T-helper 17 cell (primary cell): ENCODE data around the gene NFYC. TPM values are rescaled to one million over a fixed set of nuclear protein-coding genes. Genes with fewer than 3 reads are reported as not detected.

Experiments used
- ATAC-seq: fragments of 150-1000 bp; cut with Tn5 transposase; 2 replicates; pipeline ENCODE4 v1.10.0; 2021; ENCODE audit warnings: mild to moderate bottlenecking, moderate library complexity
- DNase-seq, 3 donors: peaks; one replicate each; pipeline versions ENCODE4 v3.0.0 to v3.0.0-alpha.2; 2020 to 2021
- H3K9me3 ChIP-seq: one replicate; pipeline ENCODE4 v1.7.0; 2013; ENCODE audit warnings: low read length, mild to moderate bottlenecking; ENCODE audit not compliant: control insufficient read depth, poor library complexity, severe bottlenecking
- H3K27ac Mint-ChIP-seq: one replicate; pipeline ENCODE4 v1.8.0; 2022; ENCODE audit warnings: mild to moderate bottlenecking, moderate library complexity, mixed read lengths
- H3K27me3 Mint-ChIP-seq: one replicate; pipeline ENCODE4 v1.8.0; 2022; ENCODE audit warnings: mixed read lengths
- H3K36me3 Mint-ChIP-seq: one replicate; pipeline ENCODE4 v1.8.0; 2022; ENCODE audit warnings: low read depth, mixed read lengths
- H3K4me1 Mint-ChIP-seq: one replicate; pipeline ENCODE4 v1.8.0; 2022; ENCODE audit warnings: mild to moderate bottlenecking, mixed read lengths
- H3K4me3 Mint-ChIP-seq: one replicate; pipeline ENCODE4 v1.8.0; 2022; ENCODE audit warnings: mild to moderate bottlenecking, moderate library complexity, mixed read lengths
- total RNA-seq, 4 donors: library from RNA in 2 of 4; stranded (reverse) in 2 of 4; gene quantifications; one replicate each; pipeline ENCODE4 v1.2.3 and lab custom pipeline; 2022 to 2026

NFYC gene
- total RNA-seq, 2 donors from 2014 or later = 42.3 to 45.7 TPM

- Mint-ChIP-seq H3K4me3 (peak overlapping the region; percentile 82), H3K27me3 (no peaks in the 10 kb centered on the region), H3K4me1 (peaks cover 17% of the 10 kb centered on the region), H3K36me3 (no peaks in the 10 kb centered on the region), H3K27ac (peak overlapping the region; percentile 74)
- no peaks in the 10 kb centered on the region for H3K9me3 ChIP-seq
- DNase-seq (peak; percentile 78 to 89 (median 87)), ATAC-seq (peak; percentile 95)
Observed at GRCh38 chr1:40802078-40802741, 110.7 kb downstream of the NFYC start.

GRCh38 chr1:40802742-40803113 is 111.2 kb downstream of the NFYC start:
- Mint-ChIP-seq H3K4me3 (peak overlapping the region; percentile 74), H3K27me3 (no peaks in the 10 kb centered on the region), H3K4me1 (peaks cover 16% of the 10 kb centered on the region), H3K27ac (peak overlapping the region; percentile 74), H3K36me3 (no peaks in the 10 kb centered on the region)
- peak; percentile 11 for ATAC-seq
- no peak for DNase-seq
- no peaks in the 10 kb centered on the region for H3K9me3 ChIP-seq

- ATAC-seq (no peak), DNase-seq (no peak)
- peaks cover 16% of the 10 kb centered on the region for H3K4me1 Mint-ChIP-seq
- no peaks in the 10 kb centered on the region for H3K9me3 ChIP-seq
- H3K27ac Mint-ChIP-seq = peak overlapping the region; percentile 74
- no peaks in the 10 kb centered on the region for H3K27me3 Mint-ChIP-seq
- H3K4me3 Mint-ChIP-seq = no peak overlapping the region
- no peaks in the 10 kb centered on the region for H3K36me3 Mint-ChIP-seq
Observed at GRCh38 chr1:40803447-40803846, 111.9 kb downstream of the NFYC start.

- no peaks in the 10 kb centered on the region for H3K36me3 Mint-ChIP-seq
- H3K27me3 Mint-ChIP-seq = no peaks in the 10 kb centered on the region
- DNase-seq = no peak
- no peak for ATAC-seq
- H3K9me3 ChIP-seq = no peaks in the 10 kb centered on the region
- H3K27ac Mint-ChIP-seq = peak overlapping the region; percentile 74
- H3K4me1 Mint-ChIP-seq = peaks cover 20% of the 10 kb centered on the region
- H3K4me3 Mint-ChIP-seq = no peak overlapping the region
Observed at GRCh38 chr1:40803902-40804301, 112.4 kb downstream of the NFYC start.

GRCh38 chr1:40806240-40806639 is 114.7 kb downstream of the NFYC start:
- ATAC-seq = no peak
- DNase-seq = no peak
- peaks cover 21% of the 10 kb centered on the region for H3K4me1 Mint-ChIP-seq

GRCh38 chr1:40806731-40807695 is 115.5 kb downstream of the NFYC start:
- Mint-ChIP-seq H3K27me3 (no peaks in the 10 kb centered on the region), H3K4me3 (no peak overlapping the region), H3K36me3 (no peaks in the 10 kb centered on the region), H3K27ac (no peak overlapping the region), H3K4me1 (peaks cover 13% of the 10 kb centered on the region)
- no peaks in the 10 kb centered on the region for H3K9me3 ChIP-seq
- DNase-seq = no peak
- no peak for ATAC-seq

More at GRCh38 chr1:40806240-40806639, 114.7 kb downstream of the NFYC start:
- no peak overlapping the region for H3K4me3 Mint-ChIP-seq
- no peaks in the 10 kb centered on the region for H3K27me3 Mint-ChIP-seq
- no peaks in the 10 kb centered on the region for H3K36me3 Mint-ChIP-seq
- no peaks in the 10 kb centered on the region for H3K9me3 ChIP-seq
- no peak overlapping the region for H3K27ac Mint-ChIP-seq

GRCh38 chr1:40808002-40808401 is 116.5 kb downstream of the NFYC start:
- no peaks in the 10 kb centered on the region for H3K9me3 ChIP-seq
- Mint-ChIP-seq H3K4me3 (no peak overlapping the region), H3K36me3 (no peaks in the 10 kb centered on the region), H3K27ac (peak overlapping the region; percentile 87), H3K27me3 (no peaks in the 10 kb centered on the region), H3K4me1 (peaks cover 16% of the 10 kb centered on the region)
- ATAC-seq = no peak
- DNase-seq = no peak

- Mint-ChIP-seq H3K4me3 (no peak overlapping the region), H3K27me3 (no peaks in the 10 kb centered on the region), H3K36me3 (no peaks in the 10 kb centered on the region), H3K4me1 (peaks cover 17% of the 10 kb centered on the region), H3K27ac (peak overlapping the region; percentile 87)
- DNase-seq (no peak), ATAC-seq (no peak)
- H3K9me3 ChIP-seq = no peaks in the 10 kb centered on the region
Observed at GRCh38 chr1:40808444-40808843, 116.9 kb downstream of the NFYC start.

GRCh38 chr1:40808909-40809308 is 117.4 kb downstream of the NFYC start:
- ATAC-seq (no peak), DNase-seq (no peak)
- no peaks in the 10 kb centered on the region for H3K36me3 Mint-ChIP-seq
- H3K4me1 Mint-ChIP-seq = peaks cover 17% of the 10 kb centered on the region
- H3K9me3 ChIP-seq = no peaks in the 10 kb centered on the region
- H3K27me3 Mint-ChIP-seq = no peaks in the 10 kb centered on the region
- H3K4me3 Mint-ChIP-seq = no peak overlapping the region
- peak overlapping the region; percentile 87 for H3K27ac Mint-ChIP-seq

- Mint-ChIP-seq H3K27ac (peak overlapping the region; percentile 87), H3K27me3 (no peaks in the 10 kb centered on the region)
- no peak for ATAC-seq
Observed at GRCh38 chr1:40810927-40811326, 119.4 kb downstream of the NFYC start.

GRCh38 chr1:40815420-40815819 is 123.9 kb downstream of the NFYC start:
- DNase-seq = no peak
- H3K36me3 Mint-ChIP-seq = no peaks in the 10 kb centered on the region
- no peaks in the 10 kb centered on the region for H3K9me3 ChIP-seq
- H3K4me3 Mint-ChIP-seq = no peak overlapping the region
- peaks cover 10% of the 10 kb centered on the region for H3K4me1 Mint-ChIP-seq
- H3K27me3 Mint-ChIP-seq = no peaks in the 10 kb centered on the region
- no peak for ATAC-seq
- no peak overlapping the region for H3K27ac Mint-ChIP-seq

More at GRCh38 chr1:40810927-40811326, 119.4 kb downstream of the NFYC start:
- no peak for DNase-seq
- no peaks in the 10 kb centered on the region for H3K9me3 ChIP-seq
- Mint-ChIP-seq H3K4me3 (no peak overlapping the region), H3K4me1 (peaks cover 17% of the 10 kb centered on the region), H3K36me3 (no peaks in the 10 kb centered on the region)

GRCh38 chr1:40817791-40818263 is 126.3 kb downstream of the NFYC start:
- ATAC-seq = no peak
- Mint-ChIP-seq H3K4me1 (peaks cover 8% of the 10 kb centered on the region), H3K27ac (no peak overlapping the region), H3K4me3 (peak overlapping the region; percentile 85), H3K27me3 (no peaks in the 10 kb centered on the region), H3K36me3 (no peaks in the 10 kb centered on the region)
- H3K9me3 ChIP-seq = no peaks in the 10 kb centered on the region
- no peak for DNase-seq

GRCh38 chr1:40818264-40818961 is 126.9 kb downstream of the NFYC start:
- H3K9me3 ChIP-seq = no peaks in the 10 kb centered on the region
- H3K4me3 Mint-ChIP-seq = peak overlapping the region; percentile 85
- H3K4me1 Mint-ChIP-seq = peaks cover 7% of the 10 kb centered on the region
- ATAC-seq (peak; percentile 98), DNase-seq (peak; percentile 78 to 86 (median 84))
- H3K27ac Mint-ChIP-seq = no peak overlapping the region
- H3K36me3 Mint-ChIP-seq = no peaks in the 10 kb centered on the region
- no peaks in the 10 kb centered on the region for H3K27me3 Mint-ChIP-seq
